GM12892 (cell line): Measurements from ENCODE around the gene TMPRSS4.

Source experiments
- POLR2A ChIP-seq: IDR thresholded peaks from 2 replicates; pipeline ENCODE4 v1.6.1; 2011; ENCODE audit warnings: low read depth, low read length, control low read depth
- POLR2AphosphoS5 ChIP-seq: IDR thresholded peaks from 2 replicates; pipeline ENCODE4 v1.6.1; 2011; ENCODE audit warnings: low read depth, low read length, control low read depth
- TAF1 ChIP-seq: IDR thresholded peaks from 2 replicates; pipeline ENCODE4 v1.6.1; 2011; ENCODE audit warnings: low read depth, mild to moderate bottlenecking, control low read depth, low read length, borderline replicate concordance

DNA sequence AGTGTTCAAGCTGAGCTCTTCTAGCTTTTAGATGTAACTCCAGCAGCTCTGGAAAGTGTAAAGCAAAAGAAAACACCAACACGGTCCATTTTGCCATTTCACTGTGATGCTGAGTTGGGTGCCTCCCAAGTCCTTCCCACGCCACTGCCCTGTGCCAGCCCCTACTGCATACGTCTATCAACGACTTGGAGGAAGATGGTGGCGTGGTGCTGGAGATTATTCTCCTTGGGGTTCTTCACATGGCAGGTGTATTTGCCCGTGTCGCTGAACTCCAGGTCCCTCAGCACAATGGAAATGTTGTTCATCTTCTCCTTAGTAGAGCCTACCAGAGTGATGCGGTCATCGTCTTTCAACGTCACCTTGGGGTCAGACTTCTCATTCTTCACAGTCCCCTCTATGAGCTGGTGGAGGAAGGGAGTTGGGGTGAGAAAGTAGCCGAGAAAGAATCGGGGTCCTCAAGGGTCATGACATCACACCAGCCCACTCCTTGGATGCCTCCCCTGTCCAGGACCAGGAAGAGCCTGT lies 66.8 kb downstream of the TMPRSS4 start:
- no peak for TF ChIP-seq TAF1
- no peak for TF ChIP-seq POLR2AphosphoS5
- TF ChIP-seq POLR2A, result no peak
